AG08396 (cell line): Measurements from ENCODE around the gene CAPN5.
"Not testable (repeated sequence)": the region's sequence is repeated elsewhere in the genome, so short reads cannot be mapped to it uniquely, and the experiment has no call there.

Source experiments
- DNase-seq: peaks from one replicate; pipeline ENCODE4 v3.0.0; 2012; ENCODE audit warnings: low spot score, mixed read lengths

Gene CAPN5

DNA sequence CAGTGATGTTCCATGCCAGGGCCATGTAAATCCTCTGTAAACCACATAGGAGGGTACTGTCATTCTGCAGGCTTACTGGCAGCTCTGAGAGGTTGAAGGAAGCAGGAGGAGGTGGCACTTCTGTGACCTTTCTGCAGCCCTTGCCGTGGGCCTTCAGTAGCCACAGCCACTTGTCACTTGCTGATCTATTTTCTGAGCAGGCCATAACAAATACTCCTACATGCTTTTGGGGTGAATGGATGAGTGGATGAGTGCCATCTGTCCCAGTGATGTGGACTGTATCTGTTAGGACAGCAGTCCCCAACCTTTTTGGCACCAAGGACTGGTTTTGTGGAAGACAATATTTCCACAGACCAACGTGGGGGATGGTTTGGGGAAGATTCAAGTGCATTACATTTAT is 22.4 kb upstream of the CAPN5 start:
- no peak for DNase-seq

DNA sequence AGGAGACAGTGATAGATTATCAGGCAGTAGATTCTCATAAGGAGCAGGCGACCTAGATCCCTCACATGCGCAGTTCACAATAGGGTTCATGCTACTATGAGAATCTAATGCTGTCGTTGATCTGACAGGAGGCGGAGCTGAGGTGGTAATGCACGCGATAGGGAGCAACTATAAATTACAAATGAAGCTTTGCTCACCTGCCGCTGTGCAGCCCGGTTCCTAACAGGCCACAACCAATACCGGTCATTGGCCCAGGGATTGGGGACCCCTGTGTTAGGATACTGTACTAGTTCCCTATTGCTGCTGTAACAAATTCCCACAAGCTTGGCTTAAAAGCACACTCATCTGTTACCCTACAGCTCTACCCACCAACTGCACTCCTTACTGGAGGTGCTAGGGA is 21.9 kb upstream of the CAPN5 start:
- DNase-seq, result no peak

- DNase-seq, result peak; percentile 77
These were observed 20.7 kb upstream of the CAPN5 start for GRCh38 chr11:77046060-77046501.

- DNase-seq, result peak; percentile 75
These were observed 19.5 kb upstream of the CAPN5 start for GRCh38 chr11:77047007-77047927.

DNA sequence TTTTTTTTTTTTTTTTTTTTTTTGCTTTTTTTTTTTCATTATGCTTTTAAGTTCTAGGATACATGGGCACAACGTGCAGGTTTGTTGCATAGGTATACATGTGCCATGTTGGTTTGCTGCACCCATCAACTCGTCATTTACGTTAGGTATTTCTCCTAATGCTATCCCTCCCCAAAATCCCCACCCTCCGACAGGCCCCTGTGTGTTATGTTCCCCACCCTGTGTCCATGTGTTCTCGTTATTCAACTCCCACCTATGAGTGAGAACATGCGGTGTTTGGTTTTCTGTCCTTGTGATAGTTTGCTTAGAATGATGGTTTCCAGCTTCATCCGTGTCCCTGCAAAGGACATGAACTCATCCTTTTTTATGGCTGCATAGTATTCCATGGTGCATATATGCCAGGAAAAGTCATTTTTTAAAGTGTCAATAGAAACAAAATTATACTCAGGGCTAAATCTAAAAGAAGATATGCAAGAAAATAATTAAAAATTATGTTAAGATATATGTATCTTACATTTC is 18.8 kb upstream of the CAPN5 start:
- DNase-seq, result not testable (repeated sequence)

DNA sequence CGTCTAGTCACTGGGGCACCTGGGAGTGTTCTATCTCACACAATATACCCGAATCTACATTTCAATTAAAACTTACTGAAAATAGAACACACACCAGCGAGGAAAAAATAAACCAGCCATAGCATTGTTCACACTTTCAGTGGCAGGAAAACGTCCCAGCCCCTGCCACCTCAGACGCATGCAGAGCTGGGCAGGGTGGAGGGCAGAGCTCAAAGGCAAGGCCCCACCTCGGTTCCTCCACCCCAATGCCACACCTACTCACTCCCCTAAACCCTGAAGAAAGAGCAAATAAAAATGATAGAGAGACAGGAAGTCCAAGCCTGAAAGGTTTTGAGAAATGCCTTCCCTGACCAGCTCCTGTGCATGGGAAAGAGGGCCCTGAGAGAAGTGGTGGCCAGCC is 17.7 kb upstream of the CAPN5 start:
- DNase-seq, result no peak

DNA sequence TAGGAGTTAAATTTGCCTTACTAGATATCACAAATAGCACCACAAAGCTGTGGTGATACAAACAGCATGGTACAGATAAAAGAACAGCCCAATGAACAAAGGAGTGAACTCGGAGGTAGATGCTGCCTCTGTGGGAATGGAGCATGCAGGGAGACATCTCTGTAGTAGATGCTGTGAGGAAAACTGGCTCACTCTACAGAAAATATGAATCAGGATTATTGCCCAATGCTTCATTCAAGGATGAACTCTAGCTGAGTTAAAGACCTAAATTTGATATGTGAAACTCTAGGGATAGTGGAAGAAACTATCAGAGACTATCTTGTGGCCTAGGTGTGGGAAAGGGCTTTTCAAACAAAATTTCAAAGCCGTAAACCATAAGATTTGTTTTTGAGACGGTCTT is 15.3 kb upstream of the CAPN5 start:
- no peak for DNase-seq

DNA sequence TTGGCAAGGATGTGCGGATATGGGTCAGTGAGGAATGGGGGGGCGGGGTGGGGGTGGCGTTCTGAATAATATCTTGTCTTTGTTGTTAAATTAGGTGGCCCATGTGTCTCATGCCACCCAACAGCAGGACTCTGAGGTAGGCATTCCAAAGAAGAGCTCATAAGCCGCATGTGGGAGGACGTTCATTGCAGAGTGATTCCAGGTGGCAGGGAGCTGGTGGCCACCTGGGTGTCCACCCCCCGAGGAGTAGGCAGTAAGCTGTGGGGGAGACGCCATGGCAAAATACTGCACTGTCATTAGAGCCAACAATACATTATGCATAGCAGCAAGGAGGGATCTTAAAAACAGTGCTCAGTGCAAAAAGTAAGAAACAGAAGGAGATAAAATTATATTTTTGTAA is 14.3 kb upstream of the CAPN5 start:
- DNase-seq, result no peak

DNA sequence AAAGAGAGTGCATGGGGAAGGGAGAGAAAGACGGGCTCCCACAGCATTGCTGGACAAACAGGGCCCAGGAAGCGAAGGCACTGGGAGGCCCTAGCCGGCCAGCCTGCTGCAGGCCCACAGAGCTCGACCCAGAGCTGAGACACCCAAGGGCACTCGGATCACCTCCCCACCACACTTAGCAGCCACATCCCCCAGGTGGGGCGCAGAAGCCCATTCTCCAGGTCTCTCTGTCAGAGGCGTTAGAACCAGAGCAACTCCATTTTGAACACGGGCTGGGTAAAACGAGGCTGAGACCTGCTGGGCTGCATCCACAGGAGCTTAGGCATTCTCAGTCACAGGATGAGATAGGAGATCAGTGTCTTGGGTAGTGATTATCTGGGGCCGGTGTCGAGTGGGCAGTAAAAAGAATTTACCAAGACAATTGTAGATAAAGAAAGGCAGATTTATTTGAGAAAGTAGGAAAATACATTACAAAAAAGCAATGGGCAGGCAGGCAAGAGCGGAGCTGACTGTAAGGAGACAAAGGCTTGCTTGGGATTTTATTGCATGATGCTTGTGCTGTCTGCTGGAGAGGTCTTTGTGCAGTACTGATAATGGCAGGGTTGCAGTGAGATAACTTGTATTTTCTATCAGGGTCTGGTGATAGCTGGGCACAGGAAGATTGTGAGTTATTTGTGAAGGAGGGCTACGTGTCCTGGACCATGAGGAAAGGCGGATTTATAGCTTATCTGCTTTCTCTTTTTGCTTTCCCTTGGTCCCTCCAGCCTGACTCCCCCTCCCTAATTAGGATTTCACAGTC is 13.4 kb upstream of the CAPN5 start:
- DNase-seq, result no peak

- no peak for DNase-seq
These were observed 12.7 kb upstream of the CAPN5 start for GRCh38 chr11:77054084-77054483.

GRCh38 chr11:77055101-77055561 is 11.6 kb upstream of the CAPN5 start:
- no peak for DNase-seq

GRCh38 chr11:77055913-77056312 is 10.9 kb upstream of the CAPN5 start:
- DNase-seq, result no peak

- no peak for DNase-seq
These were observed 9.9 kb upstream of the CAPN5 start for GRCh38 chr11:77056814-77057402.

GRCh38 chr11:77057938-77058474 is 8.8 kb upstream of the CAPN5 start:
- no peak for DNase-seq

DNA sequence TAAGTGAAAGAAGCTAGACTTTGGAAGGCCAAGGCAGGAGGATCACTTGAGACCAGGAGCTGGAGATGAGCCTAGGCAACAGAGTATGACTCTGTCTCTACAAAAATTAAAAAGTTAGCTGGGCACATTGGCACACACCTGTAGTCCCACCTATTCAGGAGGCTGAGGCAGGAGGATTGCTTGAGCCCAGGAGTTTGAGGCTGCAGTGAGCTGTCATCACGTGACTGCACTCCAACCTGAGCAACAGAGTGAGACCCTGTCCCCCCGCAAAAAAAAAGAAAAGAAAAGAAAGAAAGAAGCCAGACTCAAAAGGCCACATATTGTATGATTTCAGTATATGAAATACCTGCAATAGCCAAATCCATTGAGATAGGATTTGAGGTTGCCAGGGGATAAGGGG is 7.9 kb upstream of the CAPN5 start:
- DNase-seq, result no peak

- no peak for DNase-seq
These were observed 7.0 kb upstream of the CAPN5 start for GRCh38 chr11:77059806-77060205.

- DNase-seq, result no peak
These were observed 6.5 kb upstream of the CAPN5 start for GRCh38 chr11:77060234-77060633.

DNA sequence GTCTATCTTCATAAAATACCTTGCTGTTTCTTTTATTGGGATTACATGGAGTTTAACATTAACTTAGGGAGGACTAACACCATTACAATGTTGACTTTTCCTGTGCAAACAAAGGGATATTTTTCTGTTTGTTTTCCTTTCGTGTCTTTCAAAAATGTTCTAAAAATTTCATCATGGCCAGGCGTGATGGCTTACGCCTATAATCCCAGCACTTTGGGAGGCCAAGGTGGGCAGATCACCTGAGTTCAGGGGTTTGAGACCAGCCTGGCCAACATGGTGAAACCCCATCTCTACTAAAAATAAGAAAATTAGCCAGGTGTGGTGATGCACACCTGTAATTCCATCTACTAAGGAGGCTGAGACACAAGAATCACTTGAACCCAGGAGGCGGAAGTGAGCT is 5.5 kb upstream of the CAPN5 start:
- not testable (repeated sequence) for DNase-seq

DNA sequence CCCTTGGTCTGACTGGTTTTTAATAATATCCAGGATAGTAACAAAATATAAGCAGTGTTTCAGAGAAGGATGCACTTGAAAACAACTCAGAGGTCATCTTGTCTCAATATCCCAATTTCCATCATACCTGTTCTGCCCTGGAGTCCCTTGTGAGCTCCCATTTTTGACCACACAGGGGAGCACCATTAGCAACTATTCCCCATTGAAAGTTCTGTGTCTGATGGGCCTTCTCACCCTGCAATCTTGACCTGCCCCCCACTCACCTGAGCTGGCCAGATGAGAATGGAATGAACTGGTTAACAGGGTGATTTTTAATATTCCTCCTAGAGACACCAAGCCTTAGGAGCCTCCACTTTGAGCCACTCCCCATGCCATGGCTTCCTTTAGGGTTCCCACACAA is 3.8 kb upstream of the CAPN5 start:
- no peak for DNase-seq

DNA sequence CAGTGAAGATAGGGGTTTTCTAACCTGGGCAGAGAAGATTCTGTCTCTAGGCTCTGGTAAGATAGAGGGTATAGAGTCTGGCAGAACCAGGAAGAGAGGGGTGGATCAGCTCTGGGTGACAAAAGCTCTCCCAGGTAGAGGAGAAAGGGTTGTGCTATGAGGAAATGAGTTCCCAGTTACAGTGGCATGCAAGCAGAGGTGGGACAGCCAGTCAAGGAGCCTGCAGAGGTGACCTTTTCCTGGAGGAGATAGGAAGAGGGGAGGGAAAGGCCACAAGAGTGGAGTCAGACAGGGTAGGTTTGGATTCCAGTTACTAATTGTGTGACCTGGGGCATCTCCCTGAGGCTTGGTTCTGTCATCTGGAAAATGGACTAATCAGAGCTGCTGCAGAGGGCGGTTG is 3.4 kb upstream of the CAPN5 start:
- DNase-seq, result no peak

DNA sequence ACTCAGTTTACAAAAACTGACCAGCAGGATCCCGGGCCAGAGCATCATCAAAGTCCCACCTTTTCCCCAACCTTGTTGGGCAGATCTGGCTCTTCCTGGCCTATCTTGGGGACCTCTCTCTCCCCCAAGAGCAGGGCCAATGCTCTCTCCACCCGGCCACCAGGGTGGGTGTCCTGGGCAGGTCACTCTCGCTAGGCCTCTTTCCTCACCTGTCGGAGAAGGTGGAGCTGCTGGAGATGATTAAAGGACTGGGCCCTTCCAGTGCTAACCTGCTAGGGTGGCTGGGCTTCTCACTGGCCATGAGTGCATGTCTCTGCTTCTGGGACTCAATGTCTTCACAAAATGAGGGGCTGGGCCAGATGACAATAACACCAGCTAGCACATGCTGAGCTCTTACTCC is 2.9 kb upstream of the CAPN5 start:
- DNase-seq, result no peak

DNA sequence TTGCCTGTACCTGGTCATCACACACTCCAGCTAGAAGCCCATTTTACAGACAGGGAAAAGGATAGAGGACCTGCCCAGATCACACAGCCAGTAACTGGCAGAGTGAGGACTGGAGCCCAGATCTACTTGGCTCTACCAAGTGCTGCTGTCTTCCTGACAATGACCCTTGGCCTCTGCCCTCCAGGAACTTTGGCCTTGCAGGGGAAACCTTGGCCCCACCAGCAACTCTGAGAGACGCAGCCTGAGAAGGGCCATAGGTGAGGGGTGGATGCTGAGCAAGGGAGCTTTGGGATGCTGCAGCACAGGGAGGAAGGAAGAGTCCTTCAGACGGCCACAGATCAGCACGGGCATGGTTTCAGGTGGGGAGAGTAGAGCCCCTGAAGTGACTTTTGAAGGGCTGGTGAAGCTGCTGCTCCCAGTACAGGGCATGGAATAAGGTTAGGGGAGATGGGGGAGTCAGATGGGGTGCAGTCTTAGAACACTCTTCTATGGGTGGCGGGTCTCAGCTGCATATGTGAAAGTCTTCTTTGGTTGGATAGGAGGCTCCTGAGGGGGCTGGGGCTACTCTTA is 2.0 kb upstream of the CAPN5 start:
- no peak for DNase-seq
